Left cardiac atrium (tissue), 4 donors: ENCODE measurements around the gene FARS2. TPM values are rescaled to one million over a fixed set of nuclear protein-coding genes. Genes with fewer than 3 reads are reported as not detected.

ENCODE experiments used
- ATAC-seq, 2 donors: fragments of 200-7000 bp; cut with Tn5 transposase; one replicate each; pipeline ENCODE4 v1.9.1; 2020; ENCODE audit warnings: mild to moderate bottlenecking in 2 of 2, moderate library complexity in 2 of 2
- DNase-seq: peaks from one replicate; pipeline ENCODE4 v3.0.0-alpha.2; 2020
- intact Hi-C, 2 donors: fragments of 100-400 bp; cut with DNase I; formaldehyde crosslinking; loops; one replicate each; pipeline versions ENCODE4 v1.14.1 to v1.15.1; 2022 to 2023
- total RNA-seq, 2 donors: library from RNA; stranded (reverse); fragmentation: NEBNext Ultra II Directional; extraction: Animal tissue kit (Norgen Biotek cat#: 25700); gene quantifications; one replicate each; pipeline ENCODE4 v1.2.1, GENCODE V29; 2021
- donor health status: DM: no; HTN: yes; CAD: no.
- donor health status: DM: no; HTN: yes; CAD: no; lungs with severe emphysema.
- donor health status: DM: yes; HTN: yes; CAD: no.
- donor health status: Dilated cardiomyopathy.

Gene FARS2
- total RNA-seq, 2 donors from 2014 or later = 14.6 to 16.4 TPM

DNA sequence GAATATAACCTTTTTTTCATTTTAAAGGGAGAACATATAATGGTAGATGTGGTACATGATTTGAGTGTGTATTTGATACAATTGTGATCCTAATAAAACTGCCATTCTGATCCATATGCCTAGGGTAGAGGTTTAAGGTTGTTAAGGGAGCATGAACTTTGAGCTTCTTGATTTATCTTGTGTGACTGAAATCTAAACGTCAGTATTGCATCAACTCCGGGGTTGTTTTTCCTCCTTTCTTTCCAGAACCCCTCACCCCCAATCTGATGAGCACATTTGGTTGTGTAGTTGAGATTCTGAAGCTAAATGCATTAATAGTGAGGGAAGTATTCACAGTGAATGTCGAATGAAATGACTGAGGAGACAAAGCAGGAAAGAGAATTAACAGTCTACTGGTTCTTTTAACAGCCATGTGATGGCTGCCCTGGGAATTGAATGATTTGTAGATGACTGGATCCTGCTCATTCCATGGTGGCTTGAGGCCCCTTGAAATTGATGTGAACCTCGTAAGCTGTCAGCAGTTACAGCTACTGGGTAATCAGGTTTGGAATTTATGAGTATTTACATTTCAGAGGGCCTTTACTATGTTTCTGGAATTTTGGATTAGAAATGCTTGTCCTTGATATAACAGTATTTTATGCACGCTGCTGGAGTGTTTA is 44.8 kb downstream of the FARS2 start:
- no peak for ATAC-seq
- intact Hi-C loops = loop anchor here in 1 of 2 donors (5.0 kb wide), 1 partner anchor 56 kb away; no protein-coding TSS in a partner anchor
- no peak for DNase-seq

GRCh38 chr6:5307058-5307457 is 45.7 kb downstream of the FARS2 start:
- intact Hi-C loops = loop anchor here in 1 of 2 donors (5.0 kb wide), 1 partner anchor 55 kb away; no protein-coding TSS in a partner anchor
- DNase-seq (no peak), ATAC-seq (no peak)

- intact Hi-C loops = loop anchor here in 1 of 2 donors (5.0 kb wide), 1 partner anchor 54 kb away; no protein-coding TSS in a partner anchor
- ATAC-seq (no peak), DNase-seq (no peak)
These were observed 46.8 kb downstream of the FARS2 start for GRCh38 chr6:5308066-5308465.

- intact Hi-C loops = no loop called here
- ATAC-seq (no peak), DNase-seq (no peak)
These were observed 53.0 kb downstream of the FARS2 start for GRCh38 chr6:5314191-5314865.

GRCh38 chr6:5315881-5316280 is 54.6 kb downstream of the FARS2 start:
- peak; percentile 65 to 84 for ATAC-seq
- intact Hi-C loops = no loop called here
- no peak for DNase-seq

DNA sequence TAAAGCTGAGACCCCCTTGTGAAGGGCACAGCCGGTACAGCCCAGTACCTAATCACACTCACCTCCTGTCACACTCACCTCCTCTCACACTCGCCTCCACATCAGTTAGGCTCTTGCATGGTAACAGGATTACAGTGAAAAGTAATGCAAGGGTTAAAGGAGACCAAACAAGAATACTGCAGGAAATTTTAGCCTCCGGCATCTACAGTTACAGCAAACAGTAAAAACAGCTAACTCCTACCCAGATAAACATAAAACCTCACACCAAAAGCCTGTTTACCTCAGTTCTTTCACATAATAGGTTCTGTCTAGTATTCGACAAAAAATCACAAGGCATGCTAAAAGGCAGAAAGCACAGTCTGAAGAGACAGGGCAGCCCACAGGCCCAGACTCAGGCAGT is 55.6 kb downstream of the FARS2 start:
- ATAC-seq (no peak), DNase-seq (no peak)
- intact Hi-C loops = no loop called here

DNA sequence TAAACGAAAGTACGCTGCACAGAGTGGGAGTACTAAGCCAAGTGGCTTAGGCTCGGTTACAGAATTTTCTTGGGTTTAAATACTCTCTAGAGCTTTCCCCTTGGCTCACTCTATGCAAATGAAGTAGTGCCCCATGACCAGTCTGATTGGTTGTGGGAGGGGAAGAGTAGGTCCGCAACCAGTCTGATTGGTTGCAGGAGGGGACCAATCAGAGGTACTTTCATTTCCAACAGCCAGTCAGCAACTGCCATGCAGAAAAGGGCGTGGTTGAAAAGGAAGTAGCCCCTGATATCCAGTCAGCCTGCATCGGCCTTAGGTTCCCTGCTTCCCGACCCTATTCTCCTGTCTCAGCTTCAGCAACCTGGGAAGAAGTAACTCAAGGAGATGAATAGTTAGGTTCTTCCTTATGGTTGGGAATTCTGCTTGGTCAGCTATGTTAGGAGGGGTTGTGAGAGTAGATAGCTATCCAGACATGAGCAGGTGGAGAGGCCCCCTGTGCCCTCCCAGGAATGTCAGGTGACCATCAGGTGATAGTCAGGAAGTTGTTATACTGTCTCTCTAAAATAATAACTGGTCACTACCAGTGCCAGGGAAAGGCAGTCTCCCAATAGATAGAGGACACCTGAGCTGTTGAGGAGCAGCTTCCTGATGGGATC is 57.4 kb downstream of the FARS2 start:
- ATAC-seq = no peak
- no peak for DNase-seq
- intact Hi-C loops = no loop called here

GRCh38 chr6:5323979-5324378 is 62.7 kb downstream of the FARS2 start:
- DNase-seq = no peak
- intact Hi-C loops = no loop called here
- no peak for ATAC-seq

GRCh38 chr6:5325173-5325572 is 63.9 kb downstream of the FARS2 start:
- intact Hi-C loops = no loop called here
- no peak for DNase-seq
- no peak for ATAC-seq

- intact Hi-C loops = no loop called here
- no peak for DNase-seq
- no peak for ATAC-seq
These were observed 64.8 kb downstream of the FARS2 start for GRCh38 chr6:5326022-5326641.

DNA sequence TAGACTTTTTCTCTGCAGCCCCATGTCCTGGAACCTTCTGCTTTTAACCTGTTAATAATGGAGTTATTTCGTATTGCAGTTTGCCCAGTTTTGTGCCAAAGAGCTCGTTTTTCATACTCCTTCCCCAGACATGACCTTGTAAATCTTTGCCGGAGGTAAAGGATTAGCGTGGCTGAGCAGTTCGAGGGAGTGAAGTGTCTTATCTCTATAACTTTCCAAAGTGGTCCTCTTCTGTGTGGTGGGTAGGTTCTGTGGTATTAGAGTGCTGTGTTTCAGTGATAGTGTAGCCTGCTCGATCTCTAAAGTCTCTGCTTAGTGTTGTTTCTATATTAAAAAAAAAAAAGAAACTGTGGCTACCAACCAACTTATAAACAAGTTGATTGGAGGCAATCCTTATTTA is 67.5 kb downstream of the FARS2 start:
- intact Hi-C loops = no loop called here
- DNase-seq (no peak), ATAC-seq (no peak)

- intact Hi-C loops = no loop called here
- DNase-seq (no peak), ATAC-seq (no peak)
These were observed 70.6 kb downstream of the FARS2 start for GRCh38 chr6:5331845-5332442.

DNA sequence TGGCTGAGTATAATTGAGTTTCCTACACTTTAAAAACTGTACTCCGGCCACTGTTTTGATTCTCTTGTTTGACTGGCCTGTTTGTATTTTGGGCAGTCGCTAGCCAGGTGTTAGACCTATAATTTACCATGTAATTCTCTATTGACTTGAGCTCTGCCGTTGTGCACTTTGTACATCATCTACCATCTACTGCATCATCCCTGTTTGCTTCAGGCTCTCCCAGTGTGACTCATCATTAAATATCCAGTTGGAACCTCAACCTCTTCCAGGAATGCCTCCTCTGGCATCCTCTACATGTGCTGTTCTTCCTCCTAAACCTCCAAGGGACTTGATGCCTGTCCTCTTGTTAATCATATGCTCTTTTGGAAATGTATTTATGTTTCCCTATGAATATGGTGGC is 72.3 kb downstream of the FARS2 start:
- no peak for DNase-seq
- ATAC-seq = peak in 1 of 2 donors; percentile 80
- intact Hi-C loops = no loop called here

DNA sequence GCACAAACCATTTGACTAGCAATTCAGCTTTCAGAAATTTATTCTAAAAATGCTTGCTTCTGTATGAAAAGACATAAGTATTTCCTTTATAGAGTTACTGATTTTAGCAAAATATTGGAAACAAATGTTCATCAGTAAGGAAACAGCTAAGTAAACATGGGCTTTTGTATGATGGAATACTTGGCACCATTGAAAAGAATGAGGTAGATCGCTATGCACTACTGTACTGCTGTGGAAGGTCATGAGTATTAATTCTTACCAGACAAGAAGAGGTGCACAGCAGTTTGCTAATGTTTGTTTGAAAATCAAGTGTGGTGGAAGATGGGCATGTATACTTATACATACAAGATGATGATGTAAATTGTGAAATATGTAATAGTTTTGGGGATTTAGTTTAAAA is 73.0 kb downstream of the FARS2 start:
- DNase-seq (no peak), ATAC-seq (peak in 1 of 2 donors; percentile 77)
- intact Hi-C loops = no loop called here

- ATAC-seq (no peak), DNase-seq (no peak)
- intact Hi-C loops = no loop called here
These were observed 73.7 kb downstream of the FARS2 start for GRCh38 chr6:5335020-5335419.

- DNase-seq = no peak
- intact Hi-C loops = no loop called here
These were observed 76.3 kb downstream of the FARS2 start for GRCh38 chr6:5337573-5337972.

GRCh38 chr6:5338177-5338960 is 77.1 kb downstream of the FARS2 start:
- DNase-seq (no peak), ATAC-seq (no peak)
- intact Hi-C loops = no loop called here

More at GRCh38 chr6:5337573-5337972, 76.3 kb downstream of the FARS2 start:
- ATAC-seq = no peak

- no peak for DNase-seq
- intact Hi-C loops = no loop called here
- ATAC-seq = no peak
These were observed 78.5 kb downstream of the FARS2 start for GRCh38 chr6:5339786-5340185.

DNA sequence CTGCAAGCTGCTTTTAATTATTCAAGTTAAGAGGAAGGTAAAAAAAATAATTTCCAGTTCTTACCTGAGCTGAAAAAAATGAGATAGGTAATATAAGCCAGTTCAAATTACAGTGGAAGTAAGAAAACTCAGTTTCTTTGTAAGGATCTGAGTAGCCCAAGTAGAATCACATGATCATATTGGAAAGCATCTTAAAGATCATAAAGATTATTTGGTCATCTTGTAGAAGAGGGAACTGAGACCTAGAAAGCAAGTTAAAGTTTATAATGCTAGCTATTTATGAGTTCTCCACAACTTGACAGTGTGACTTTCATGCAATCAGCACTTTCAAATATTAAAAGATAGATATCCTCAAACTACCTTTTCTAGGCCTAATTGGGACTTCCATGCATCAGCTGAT is 80.5 kb downstream of the FARS2 start:
- intact Hi-C loops = no loop called here
- DNase-seq (no peak), ATAC-seq (no peak)
